Fibroblast of lung (primary cell): Measurements from ENCODE around the gene SAYSD1. TPM values are rescaled to one million over a fixed set of nuclear protein-coding genes. Genes with fewer than 3 reads are reported as not detected.

Source experiments
- DNase-seq, 2 donors: peaks; one replicate each; pipeline versions ENCODE4 v3.0.0 to v3.0.0-alpha.2; 2010; ENCODE audit warnings: low read depth in 2 of 2
- H2AFZ ChIP-seq: 2 replicates; pipeline ENCODE4 v1.5.1; 2012; ENCODE audit warnings: low read length, control low read depth, inconsistent platforms
- H3K27ac ChIP-seq: 2 replicates; pipeline ENCODE4 v1.5.1; 2011; ENCODE audit warnings: low read length, control low read depth; ENCODE audit not compliant: insufficient read depth
- H3K27me3 ChIP-seq: 2 replicates; pipeline ENCODE4 v1.5.1; 2011; ENCODE audit warnings: mild to moderate bottlenecking, low read length; ENCODE audit not compliant: control insufficient read depth, insufficient read depth
- H3K36me3 ChIP-seq: 2 replicates; pipeline ENCODE4 v1.5.1; 2011; ENCODE audit warnings: low read length; ENCODE audit not compliant: control insufficient read depth, insufficient read depth
- H3K4me1 ChIP-seq: 2 replicates; pipeline ENCODE4 v1.5.1; 2011; ENCODE audit warnings: low read length; ENCODE audit not compliant: control insufficient read depth, insufficient read depth; ENCODE audit errors: extremely low read depth
- H3K4me2 ChIP-seq: 2 replicates; pipeline ENCODE4 v1.5.1; 2011; ENCODE audit warnings: low read length, control low read depth; ENCODE audit not compliant: insufficient read depth; ENCODE audit errors: extremely low read depth
- H3K4me3 ChIP-seq, 4 experiments: fragments of 200-600 bp in 1 of 4; sonication (generic) in 1 of 4; replicated peaks in 1 of 4; 2 replicates each; pipeline ENCODE4 v1.5.1; 2011 to 2016; ENCODE audit warnings: low read length in 4 of 4, low read depth in 3 of 4, mild to moderate bottlenecking in 3 of 4, control low read depth in 2 of 4, inconsistent platforms in 1 of 4, mixed read lengths in 1 of 4; ENCODE audit not compliant: insufficient read depth in 1 of 4; ENCODE audit errors: control extremely low read depth in 1 of 4
- H3K79me2 ChIP-seq: 2 replicates; pipeline ENCODE4 v1.5.1; 2012; ENCODE audit warnings: mild to moderate bottlenecking, low read length, inconsistent platforms; ENCODE audit not compliant: control insufficient read depth, insufficient read depth
- H3K9ac ChIP-seq: 2 replicates; pipeline ENCODE4 v1.5.1; 2011; ENCODE audit warnings: mild to moderate bottlenecking, low read length, control low read depth; ENCODE audit not compliant: insufficient read depth
- H3K9me3 ChIP-seq: 2 replicates; pipeline ENCODE4 v1.5.1; 2012; ENCODE audit warnings: low read depth, low read length; ENCODE audit not compliant: control insufficient read depth, insufficient read depth
- H4K20me1 ChIP-seq: 2 replicates; pipeline ENCODE4 v1.5.1; 2011; ENCODE audit warnings: low read length; ENCODE audit not compliant: control insufficient read depth, insufficient read depth; ENCODE audit errors: extremely low read depth
- CTCF ChIP-seq, 2 donors: IDR thresholded peaks in 1 of 2; conservative IDR thresholded peaks in 1 of 2; 1 replicate in 1 of 2; 2 replicates in 1 of 2; pipeline ENCODE4 v1.5.1; 2011 to 2012; ENCODE audit warnings: low read length in 2 of 2, control low read depth in 1 of 2, inconsistent platforms in 1 of 2, low read depth in 1 of 2, mild to moderate bottlenecking in 1 of 2
- EZH2 ChIP-seq: IDR thresholded peaks from 2 replicates; pipeline ENCODE4 v1.5.1; 2012; ENCODE audit warnings: low read length, control low read depth, mild to moderate bottlenecking; ENCODE audit errors: missing control alignments
- polyA plus RNA-seq, 2 donors: library from polyadenylated mRNA; depleted of rRNA in 1 of 2; stranded (reverse) in 1 of 2; unstranded in 1 of 2; fragments of >200 nt; gene quantifications; 2 replicates each; pipeline ENCODE4 v1.2.1, GENCODE V29; 2011 to 2012; ENCODE audit warnings: missing spikeins in 1 of 2
- total RNA-seq: library from RNA; depleted of rRNA; stranded (reverse); fragments of >200 nt; gene quantifications from 2 replicates; pipeline ENCODE4 v1.2.1, GENCODE V29; 2014

Gene SAYSD1
- total and polyA plus RNA-seq, 2 donors (not counting 1 experiment from before 2014, with no cell fraction given) = 11.9 to 13.9 TPM

- H2AFZ ChIP-seq = no peak overlapping the region
- DNase-seq = no peak
- no peak overlapping the region for H3K27ac ChIP-seq
- no peaks in the 10 kb centered on the region for H3K4me1 ChIP-seq
- no peak overlapping the region for H3K4me2 ChIP-seq
- no peak overlapping the region for H3K4me3 ChIP-seq
- H3K79me2 ChIP-seq = no peaks in the 10 kb centered on the region
- no peak overlapping the region for H3K9ac ChIP-seq
- H3K36me3 ChIP-seq = no peaks in the 10 kb centered on the region
- no peaks in the 10 kb centered on the region for H3K27me3 ChIP-seq
- H4K20me1 ChIP-seq = no peaks in the 10 kb centered on the region
- H3K9me3 ChIP-seq = no peaks in the 10 kb centered on the region
- TF ChIP-seq CTCF (conservative IDR thresholded peaks at IDR 0.05 in 1 of 2, IDR thresholded peaks at IDR 0.05 in 1 of 2; ENCODE audit: low read depth in 1 of 2, low read length in 2 of 2) = no peak
Measured at GRCh38 chr6:39061588-39061987, 53.4 kb downstream of the SAYSD1 start.

- Histone ChIP-seq H3K4me2 (no peak overlapping the region), H3K4me1 (no peaks in the 10 kb centered on the region), H3K79me2 (no peaks in the 10 kb centered on the region), H3K27ac (no peak overlapping the region), H3K9me3 (no peaks in the 10 kb centered on the region), H4K20me1 (no peaks in the 10 kb centered on the region), H3K27me3 (no peaks in the 10 kb centered on the region), H3K9ac (no peak overlapping the region), H3K36me3 (no peaks in the 10 kb centered on the region), H3K4me3 (no peak overlapping the region), H2AFZ (no peak overlapping the region)
- DNase-seq = no peak
- TF ChIP-seq CTCF (conservative IDR thresholded peaks at IDR 0.05 in 1 of 2, IDR thresholded peaks at IDR 0.05 in 1 of 2; ENCODE audit: low read depth in 1 of 2, low read length in 2 of 2) (no peak), EZH2 (no peak)
Measured at GRCh38 chr6:39061182-39061581, 53.8 kb downstream of the SAYSD1 start.

GRCh38 chr6:39060467-39061160, 54.4 kb downstream of the SAYSD1 start:
- Histone ChIP-seq H4K20me1 (no peaks in the 10 kb centered on the region), H3K79me2 (no peaks in the 10 kb centered on the region), H3K9ac (no peak overlapping the region), H3K27me3 (no peaks in the 10 kb centered on the region), H3K4me2 (no peak overlapping the region), H3K9me3 (no peaks in the 10 kb centered on the region), H3K4me3 (no peak overlapping the region), H2AFZ (no peak overlapping the region), H3K4me1 (no peaks in the 10 kb centered on the region), H3K36me3 (no peaks in the 10 kb centered on the region), H3K27ac (no peak overlapping the region)
- no peak for DNase-seq
- TF ChIP-seq EZH2 (no peak), CTCF (conservative IDR thresholded peaks at IDR 0.05 in 1 of 2, IDR thresholded peaks at IDR 0.05 in 1 of 2; ENCODE audit: low read depth in 1 of 2, low read length in 2 of 2) (no peak)
